Activated CD4-positive, alpha-beta T cell treated with anti-CD3 and anti-CD28 coated beads for 24 hours (primary cell): ENCODE results near the gene TPSAB1.

Source experiments
- DNase-seq, 2 donors: peaks; one replicate each; pipeline ENCODE4 v3.0.0-alpha.2; 2020; ENCODE audit warnings: low read depth in 2 of 2

Gene TPSAB1

GRCh38 chr16:1210461-1210860 lies 30.0 kb upstream of the TPSAB1 start:
- no peak for DNase-seq

- no peak for DNase-seq
Observed at GRCh38 chr16:1211451-1212268, 28.8 kb upstream of the TPSAB1 start.

- DNase-seq = no peak
Observed at GRCh38 chr16:1212616-1213194, 27.8 kb upstream of the TPSAB1 start.

GRCh38 chr16:1213231-1213630 lies 27.3 kb upstream of the TPSAB1 start:
- no peak for DNase-seq

- no peak for DNase-seq
Observed at GRCh38 chr16:1213796-1214372, 26.6 kb upstream of the TPSAB1 start.

GRCh38 chr16:1214719-1215118 lies 25.8 kb upstream of the TPSAB1 start:
- no peak for DNase-seq

GRCh38 chr16:1215574-1216295 lies 24.8 kb upstream of the TPSAB1 start:
- no peak for DNase-seq

GRCh38 chr16:1216296-1216619 lies 24.2 kb upstream of the TPSAB1 start:
- DNase-seq = no peak

- no peak for DNase-seq
Observed at GRCh38 chr16:1216681-1217400, 23.7 kb upstream of the TPSAB1 start.

- DNase-seq = no peak
Observed at GRCh38 chr16:1217526-1217925, 23.0 kb upstream of the TPSAB1 start.

GRCh38 chr16:1218061-1218929 lies 22.2 kb upstream of the TPSAB1 start:
- no peak for DNase-seq

- DNase-seq = no peak
Observed at GRCh38 chr16:1218930-1219611, 21.4 kb upstream of the TPSAB1 start.

GRCh38 chr16:1220098-1220728 lies 20.3 kb upstream of the TPSAB1 start:
- DNase-seq = no peak

GRCh38 chr16:1220841-1221627 lies 19.5 kb upstream of the TPSAB1 start:
- DNase-seq = no peak

- no peak for DNase-seq
Observed at GRCh38 chr16:1221628-1222552, 18.6 kb upstream of the TPSAB1 start.

- DNase-seq = no peak
Observed at GRCh38 chr16:1222553-1223354, 17.8 kb upstream of the TPSAB1 start.
